GM23338 (cell line): ENCODE results near the gene ZSWIM3. TPM values are rescaled to one million over a fixed set of nuclear protein-coding genes. Genes with fewer than 3 reads are reported as not detected.

Source experiments
- polyA plus RNA-seq: library from polyadenylated mRNA; unstranded; fragments of >200 nt; fragmentation: Nextera tagmentation; extraction: Ambion mirVana; gene quantifications from 2 replicates; pipeline ENCODE4 v1.2.1, GENCODE V29; 2016
- total RNA-seq: library from RNA; depleted of rRNA; stranded (reverse); fragments of >200 nt; shearing (Covaris generic); gene quantifications from 2 replicates; pipeline ENCODE4 v1.2.3, GENCODE V29; 2014; rRNA removed

ZSWIM3 gene
- total and polyA plus RNA-seq, 2 experiments from 2014 or later = 2.0 to 8.2 TPM

Other genes starting within 250 kb of the ZSWIM3 start
- not detected in 2 replicates for gene WFDC10A, start 227.9 kb upstream of the ZSWIM3 start, total RNA-seq
- 0.43 TPM in 1 of 2 replicates, not detected in the other for gene WFDC10A, start 227.9 kb upstream of the ZSWIM3 start, polyA plus RNA-seq
- gene WFDC9, start 226.3 kb upstream of the ZSWIM3 start, total RNA-seq = not detected in 2 replicates
- gene WFDC9, start 226.3 kb upstream of the ZSWIM3 start, polyA plus RNA-seq = not detected in 2 replicates
- not detected in 2 replicates for gene WFDC11, start 187.4 kb upstream of the ZSWIM3 start, total RNA-seq
- 0.87 TPM in 1 of 2 replicates, not detected in the other for gene WFDC11, start 187.4 kb upstream of the ZSWIM3 start, polyA plus RNA-seq
- gene WFDC13, start 155.6 kb upstream of the ZSWIM3 start, total RNA-seq = not detected in 2 replicates
- gene WFDC13, start 155.6 kb upstream of the ZSWIM3 start, polyA plus RNA-seq = not detected in 2 replicates
- gene WFDC10B, start 152.6 kb upstream of the ZSWIM3 start, total RNA-seq = not detected in 2 replicates
- 0.50 and 1.0 TPM in 2 replicates for gene WFDC10B, start 152.6 kb upstream of the ZSWIM3 start, polyA plus RNA-seq
- gene SPINT4, start 135.3 kb upstream of the ZSWIM3 start, total RNA-seq = not detected in 2 replicates
- not detected in 2 replicates for gene SPINT4, start 135.3 kb upstream of the ZSWIM3 start, polyA plus RNA-seq
- 0.73 TPM in 1 of 2 replicates, not detected in the other for gene WFDC3, start 65.7 kb upstream of the ZSWIM3 start, total RNA-seq
- gene WFDC3, start 65.7 kb upstream of the ZSWIM3 start, polyA plus RNA-seq = 0.36 TPM in 1 of 2 replicates, not detected in the other
- gene DNTTIP1, start 65.7 kb upstream of the ZSWIM3 start, total RNA-seq = 21.4 and 31.6 TPM in 2 replicates
- gene DNTTIP1, start 65.7 kb upstream of the ZSWIM3 start, polyA plus RNA-seq = 50.3 TPM in 2 replicates
- 198 and 247 TPM in 2 replicates for gene UBE2C, start 45.0 kb upstream of the ZSWIM3 start, total RNA-seq
- gene UBE2C, start 45.0 kb upstream of the ZSWIM3 start, polyA plus RNA-seq = 698 and 742 TPM in 2 replicates
- 0.59 TPM in 1 of 2 replicates, not detected in the other for gene TNNC2, start 30.3 kb upstream of the ZSWIM3 start, total RNA-seq
- gene TNNC2, start 30.3 kb upstream of the ZSWIM3 start, polyA plus RNA-seq = 32.5 and 33.3 TPM in 2 replicates
- gene SNX21, start 23.8 kb upstream of the ZSWIM3 start, total RNA-seq = 26.7 and 31.5 TPM in 2 replicates
- 13.3 and 15.5 TPM in 2 replicates for gene SNX21, start 23.8 kb upstream of the ZSWIM3 start, polyA plus RNA-seq
- 55.6 and 75.2 TPM in 2 replicates for gene ACOT8, start 222 bp upstream of the ZSWIM3 start, total RNA-seq
- gene ACOT8, start 222 bp upstream of the ZSWIM3 start, polyA plus RNA-seq = 42.0 and 43.1 TPM in 2 replicates
- 16.2 and 17.6 TPM in 2 replicates for gene ZSWIM1, start 23.6 kb downstream of the ZSWIM3 start, total RNA-seq
- 11.5 and 12.7 TPM in 2 replicates for gene ZSWIM1, start 23.6 kb downstream of the ZSWIM3 start, polyA plus RNA-seq
- 1.0 and 7.5 TPM in 2 replicates for gene SPATA25, start 30.0 kb downstream of the ZSWIM3 start, total RNA-seq
- gene SPATA25, start 30.0 kb downstream of the ZSWIM3 start, polyA plus RNA-seq = 0.50 TPM in 1 of 2 replicates, not detected in the other
- 7.6 and 10.9 TPM in 2 replicates for gene NEURL2, start 33.6 kb downstream of the ZSWIM3 start, total RNA-seq
- 4.5 and 4.6 TPM in 2 replicates for gene NEURL2, start 33.6 kb downstream of the ZSWIM3 start, polyA plus RNA-seq
- gene CTSA, start 33.7 kb downstream of the ZSWIM3 start, total RNA-seq = 31.4 and 39.9 TPM in 2 replicates
- 52.8 and 63.9 TPM in 2 replicates for gene CTSA, start 33.7 kb downstream of the ZSWIM3 start, polyA plus RNA-seq
- gene PLTP, start 54.5 kb downstream of the ZSWIM3 start, total RNA-seq = 141 and 160 TPM in 2 replicates
- gene PLTP, start 54.5 kb downstream of the ZSWIM3 start, polyA plus RNA-seq = 107 and 108 TPM in 2 replicates
- 26.1 and 27.0 TPM in 2 replicates for gene PCIF1, start 77.1 kb downstream of the ZSWIM3 start, total RNA-seq
- gene PCIF1, start 77.1 kb downstream of the ZSWIM3 start, polyA plus RNA-seq = 28.3 and 37.0 TPM in 2 replicates
- gene ZNF335, start 114.6 kb downstream of the ZSWIM3 start, total RNA-seq = 18.6 and 24.2 TPM in 2 replicates
- gene ZNF335, start 114.6 kb downstream of the ZSWIM3 start, polyA plus RNA-seq = 5.7 and 7.4 TPM in 2 replicates
- gene MMP9, start 151.3 kb downstream of the ZSWIM3 start, total RNA-seq = 5.4 and 5.8 TPM in 2 replicates
- 4.1 and 4.3 TPM in 2 replicates for gene MMP9, start 151.3 kb downstream of the ZSWIM3 start, polyA plus RNA-seq
- gene SLC12A5, start 171.6 kb downstream of the ZSWIM3 start, total RNA-seq = 0.35 and 3.5 TPM in 2 replicates
- gene SLC12A5, start 171.6 kb downstream of the ZSWIM3 start, polyA plus RNA-seq = 8.4 and 9.8 TPM in 2 replicates
- gene NCOA5, start 232.3 kb downstream of the ZSWIM3 start, total RNA-seq = 22.8 and 24.6 TPM in 2 replicates
- 8.4 and 10.1 TPM in 2 replicates for gene NCOA5, start 232.3 kb downstream of the ZSWIM3 start, polyA plus RNA-seq